Measurements from ENCODE around the gene ATG4B.

Gene ATG4B

DNA sequence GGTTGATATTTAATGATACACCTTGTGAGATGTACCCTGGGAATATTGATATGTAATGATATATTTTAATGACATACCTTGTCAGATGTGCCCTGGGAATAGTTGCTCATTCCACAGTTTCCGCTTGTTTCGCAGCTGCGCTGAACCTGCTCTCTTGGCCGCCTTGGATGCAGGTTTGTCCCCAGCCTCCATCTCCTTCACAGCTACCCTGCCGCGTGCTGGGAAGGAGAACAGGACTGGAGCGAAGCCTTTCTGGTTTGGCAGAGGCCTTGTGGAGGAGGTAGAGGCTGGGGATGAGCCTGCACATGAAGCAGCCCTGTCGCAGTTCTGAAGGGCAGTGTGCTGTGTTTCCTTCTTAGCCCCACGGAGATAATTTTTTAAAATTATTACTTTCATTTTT is 14.6 kb downstream of the ATG4B start:
- DNase-seq (ENCODE audit: low read depth) = no peak
- TF ChIP-seq, protein P1, sequence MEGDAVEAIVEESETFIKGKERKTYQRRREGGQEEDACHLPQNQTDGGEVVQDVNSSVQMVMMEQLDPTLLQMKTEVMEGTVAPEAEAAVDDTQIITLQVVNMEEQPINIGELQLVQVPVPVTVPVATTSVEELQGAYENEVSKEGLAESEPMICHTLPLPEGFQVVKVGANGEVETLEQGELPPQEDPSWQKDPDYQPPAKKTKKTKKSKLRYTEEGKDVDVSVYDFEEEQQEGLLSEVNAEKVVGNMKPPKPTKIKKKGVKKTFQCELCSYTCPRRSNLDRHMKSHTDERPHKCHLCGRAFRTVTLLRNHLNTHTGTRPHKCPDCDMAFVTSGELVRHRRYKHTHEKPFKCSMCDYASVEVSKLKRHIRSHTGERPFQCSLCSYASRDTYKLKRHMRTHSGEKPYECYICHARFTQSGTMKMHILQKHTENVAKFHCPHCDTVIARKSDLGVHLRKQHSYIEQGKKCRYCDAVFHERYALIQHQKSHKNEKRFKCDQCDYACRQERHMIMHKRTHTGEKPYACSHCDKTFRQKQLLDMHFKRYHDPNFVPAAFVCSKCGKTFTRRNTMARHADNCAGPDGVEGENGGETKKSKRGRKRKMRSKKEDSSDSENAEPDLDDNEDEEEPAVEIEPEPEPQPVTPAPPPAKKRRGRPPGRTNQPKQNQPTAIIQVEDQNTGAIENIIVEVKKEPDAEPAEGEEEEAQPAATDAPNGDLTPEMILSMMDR (IDR thresholded peaks at IDR 0.05; ENCODE audit: control insufficient read depth, extremely low read depth, insufficient read depth) = no peak
- no peak overlapping the region for H3K4me3 ChIP-seq (ENCODE audit: low read depth, low read length)

DNA sequence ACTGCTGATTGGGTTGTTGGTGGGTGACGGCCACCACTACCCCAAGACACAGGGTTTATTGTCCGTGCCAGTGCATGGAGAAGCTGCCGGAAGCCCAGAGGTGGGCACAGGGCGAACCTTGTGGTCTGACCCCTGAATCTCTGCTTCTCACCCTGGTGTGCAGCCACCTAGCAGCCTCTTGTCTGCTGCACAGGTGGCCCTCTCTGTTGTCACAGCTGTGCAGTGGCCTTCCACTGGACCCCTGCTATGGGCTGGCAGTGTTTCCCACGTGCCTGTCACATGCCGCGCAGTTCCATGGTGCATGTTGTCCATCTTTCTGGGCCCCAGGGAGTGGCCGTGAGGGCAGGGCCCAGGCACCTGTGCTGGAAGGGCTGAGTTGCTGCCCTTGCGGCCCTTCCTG is 15.2 kb downstream of the ATG4B start:
- TF ChIP-seq, protein P1 (IDR thresholded peaks at IDR 0.05; ENCODE audit: control insufficient read depth, extremely low read depth, insufficient read depth) = no peak
- no peak for DNase-seq (ENCODE audit: low read depth)
- no peak overlapping the region for H3K4me3 ChIP-seq (ENCODE audit: low read depth, low read length)

DNA sequence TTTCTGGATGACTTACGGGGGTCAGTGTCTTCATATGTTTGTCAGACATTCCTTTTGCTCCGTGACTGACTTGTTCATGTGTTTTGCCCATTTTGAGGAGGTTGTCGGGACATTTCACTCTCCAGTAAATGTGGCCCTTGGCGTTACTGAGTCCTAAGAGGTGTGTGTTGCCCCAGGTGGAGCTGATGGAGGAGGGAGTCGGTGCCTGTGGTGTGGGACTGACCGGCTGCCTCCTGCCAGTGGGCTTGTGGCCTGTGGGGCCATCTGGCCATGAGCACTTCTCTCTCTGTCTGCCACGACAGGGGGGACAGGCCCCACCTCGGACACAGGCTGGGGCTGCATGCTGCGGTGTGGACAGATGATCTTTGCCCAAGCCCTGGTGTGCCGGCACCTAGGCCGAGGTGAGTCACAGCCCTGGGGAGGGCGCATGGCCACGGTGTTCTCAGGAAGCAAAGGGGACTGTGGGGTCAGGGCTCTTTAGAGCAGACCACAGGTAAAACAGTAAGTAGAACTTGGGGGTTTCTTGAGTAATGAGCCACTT is 15.8 kb downstream of the ATG4B start:
- no peak overlapping the region for H3K4me3 ChIP-seq (ENCODE audit: low read depth, low read length)
- no peak for DNase-seq (ENCODE audit: low read depth)
- TF ChIP-seq, protein P1 (IDR thresholded peaks at IDR 0.05; ENCODE audit: control insufficient read depth, extremely low read depth, insufficient read depth) = no peak

DNA sequence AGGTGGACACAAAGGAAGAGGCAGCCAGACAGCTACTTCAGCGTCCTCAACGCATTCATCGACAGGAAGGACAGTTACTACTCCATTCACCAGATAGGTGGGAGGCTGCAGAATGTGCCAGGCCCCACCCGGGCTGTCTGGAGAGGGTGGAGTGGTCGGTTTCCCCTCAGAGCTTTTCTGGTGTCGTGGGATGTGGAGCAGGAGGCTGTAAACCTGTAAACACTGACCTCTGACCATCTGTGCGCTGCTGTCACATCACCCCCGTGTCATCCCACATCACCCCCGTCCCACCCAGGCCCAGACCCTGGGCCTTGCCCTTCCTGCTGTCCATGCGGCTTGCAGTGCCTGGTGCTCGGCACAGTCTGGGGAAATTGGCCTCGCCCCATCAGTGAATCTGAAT is 17.1 kb downstream of the ATG4B start:
- TF ChIP-seq, protein P1 (IDR thresholded peaks at IDR 0.05; ENCODE audit: control insufficient read depth, extremely low read depth, insufficient read depth) = no peak
- no peak overlapping the region for H3K4me3 ChIP-seq (ENCODE audit: low read depth, low read length)
- no peak for DNase-seq (ENCODE audit: low read depth)

DNA sequence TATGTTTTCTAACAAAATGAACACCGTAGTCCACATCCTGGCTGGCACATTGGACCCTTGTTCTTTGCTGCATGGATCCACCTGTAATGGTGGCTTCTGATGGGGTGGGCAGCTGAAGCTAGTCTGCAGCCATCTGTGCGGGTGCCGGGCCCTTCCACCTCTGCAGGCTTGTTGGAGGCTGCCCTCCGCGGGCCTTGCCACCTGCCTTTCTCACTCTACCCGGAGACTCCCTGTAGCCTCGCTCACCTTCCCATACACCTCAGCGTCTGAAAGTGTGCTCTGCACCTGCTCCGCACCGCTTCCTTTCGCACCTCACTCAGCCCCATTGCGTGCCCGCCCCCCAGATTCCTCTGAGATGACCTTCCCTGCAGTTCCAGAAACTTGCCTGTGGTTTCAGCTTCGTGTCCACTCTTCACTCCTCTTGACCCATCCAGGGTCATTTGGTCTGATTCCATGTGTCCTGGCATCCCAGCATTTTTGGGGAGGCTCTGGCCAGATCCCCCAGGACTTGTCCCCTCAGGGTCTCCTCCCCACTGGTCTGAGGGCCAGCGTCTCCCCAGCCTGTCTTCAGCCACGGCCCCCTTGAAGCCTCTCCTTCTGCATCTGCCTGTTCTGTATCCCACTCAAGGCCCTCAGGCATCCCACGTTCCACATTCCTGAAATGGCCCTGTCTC is 18.2 kb downstream of the ATG4B start:
- TF ChIP-seq, protein P1 (IDR thresholded peaks at IDR 0.05; ENCODE audit: control insufficient read depth, extremely low read depth, insufficient read depth) = no peak
- no peak overlapping the region for H3K4me3 ChIP-seq (ENCODE audit: low read depth, low read length)
- no peak for DNase-seq (ENCODE audit: low read depth)

DNA sequence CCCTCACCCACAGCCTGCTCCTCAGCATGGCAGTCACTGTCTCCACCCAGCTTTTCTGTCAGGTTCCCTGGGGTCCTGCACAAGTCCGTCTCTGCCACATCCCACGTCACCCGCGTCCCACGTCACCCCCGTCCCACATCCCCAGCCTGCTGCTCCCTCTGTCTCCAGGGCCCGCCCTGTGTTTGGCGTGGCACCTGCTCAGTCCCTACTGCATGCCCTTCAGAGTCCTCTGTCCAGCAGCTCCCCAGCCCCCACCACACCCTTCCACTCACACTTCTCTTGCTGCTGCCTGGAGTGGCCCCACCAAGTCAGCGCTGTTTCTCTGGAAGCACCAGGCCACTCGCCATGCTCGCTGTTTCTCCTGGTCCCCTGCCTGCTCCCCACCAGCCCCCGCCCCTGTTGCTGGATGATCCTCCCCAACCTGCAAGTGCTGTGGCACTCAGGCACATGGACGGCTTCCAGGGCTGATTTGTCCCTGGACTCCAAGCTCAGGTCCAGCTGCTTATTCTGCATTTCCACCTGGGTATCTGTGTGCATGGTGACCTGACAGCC is 18.8 kb downstream of the ATG4B start:
- TF ChIP-seq, protein P1 (IDR thresholded peaks at IDR 0.05; ENCODE audit: control insufficient read depth, extremely low read depth, insufficient read depth) = no peak
- no peak for DNase-seq (ENCODE audit: low read depth)
- no peak overlapping the region for H3K4me3 ChIP-seq (ENCODE audit: low read depth, low read length)

All from LNCaP clone FGC (cell line).